ENCODE data around the gene EFNA1. TPM values are rescaled to one million over a fixed set of nuclear protein-coding genes. Genes with fewer than 3 reads are reported as not detected.

The EFNA1 gene
- total RNA-seq, 4 donors from 2014 or later, result 125 to 235 (median 185) TPM

DNA sequence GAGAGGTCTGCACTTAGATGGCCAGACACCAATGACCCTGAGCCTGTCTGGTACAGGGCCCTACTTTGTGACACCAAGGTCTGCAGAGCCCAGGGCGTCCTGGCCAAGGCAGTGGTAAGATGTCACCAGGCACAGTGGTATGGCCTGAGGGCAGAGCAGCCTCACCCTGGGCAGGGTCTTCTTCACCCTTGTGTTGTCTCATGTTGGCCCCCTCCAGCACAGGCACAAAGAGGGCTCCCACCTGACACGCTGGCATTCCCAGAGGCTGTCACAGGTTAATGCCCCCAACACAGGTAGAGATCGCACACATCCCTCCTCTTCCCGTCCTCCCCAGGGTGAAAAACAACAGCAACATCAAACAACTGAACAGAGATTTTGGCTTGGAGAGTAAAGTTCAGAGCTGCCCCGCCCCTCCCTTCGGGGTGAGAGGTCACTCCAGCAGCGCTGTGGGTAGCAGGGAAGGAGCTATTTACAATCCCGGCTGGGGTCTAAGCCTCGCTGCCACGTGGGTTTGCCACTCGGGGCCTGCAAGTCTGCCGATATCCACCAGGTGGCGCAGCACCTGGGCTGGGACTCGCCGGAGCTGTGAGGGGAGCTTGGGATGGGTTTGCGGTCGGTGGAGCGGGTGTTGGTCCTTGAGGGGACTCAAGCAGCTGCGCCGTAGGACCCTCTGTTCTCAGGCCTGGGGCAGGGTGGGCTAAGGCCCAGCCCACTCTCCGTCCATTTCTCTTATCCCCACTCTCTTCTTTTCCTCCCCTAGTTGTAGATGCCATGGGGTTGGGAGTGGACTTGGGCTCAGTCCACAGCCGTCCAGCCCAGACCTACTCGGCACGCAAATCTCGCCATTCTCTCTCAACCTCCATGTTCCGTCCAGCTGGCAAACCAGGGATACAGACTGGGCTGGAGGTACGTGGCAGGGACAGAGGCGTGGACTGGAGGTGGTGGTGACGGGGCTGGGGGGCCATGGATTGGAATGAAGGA lies 36.3 kb upstream of the EFNA1 start:
- intact Hi-C loops (cut with DNase I; ENCODE audit: low total_unique reads), result loop anchor here (2.0 kb wide), 1 partner anchor 77 kb away; no protein-coding TSS in a partner anchor
- 16 to 22% methylated on average over 27 to 29 of the region's 29 CpGs for WGBS, 2 donors
- TF ChIP-seq POLR2A (IDR thresholded peaks at IDR 0.05) (no peak), CTCF (IDR thresholded peaks at IDR 0.05) (peak in 1 of 3 donors; percentile 78)
- no peak overlapping the region for H3K4me3 ChIP-seq (ENCODE audit: low read depth, poor library complexity, severe bottlenecking)
- peak; percentile 66 to 95 for DNase-seq (ENCODE audit: low spot score in 2 of 2)

DNA sequence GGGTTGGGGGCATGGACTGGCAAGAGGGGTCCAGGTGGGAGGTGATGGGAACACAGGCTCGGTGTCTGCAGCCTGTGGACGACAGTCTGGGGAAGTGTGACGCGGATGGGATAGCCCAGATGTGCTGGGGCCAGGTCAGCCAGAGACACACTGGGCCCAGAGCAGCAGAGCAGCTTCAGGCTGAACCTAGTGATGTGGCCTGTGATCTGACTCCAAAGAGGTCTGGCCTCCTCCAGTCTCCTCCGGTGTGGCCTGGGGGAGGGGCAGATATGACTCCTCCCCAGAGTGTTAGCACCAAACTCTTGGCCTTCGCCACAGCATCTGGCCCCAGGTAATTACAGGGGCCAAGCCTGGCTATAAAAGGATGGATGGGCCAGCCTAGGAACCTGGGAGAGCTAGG lies 35.5 kb upstream of the EFNA1 start:
- TF ChIP-seq POLR2A (IDR thresholded peaks at IDR 0.05) (no peak), CTCF (IDR thresholded peaks at IDR 0.05) (no peak)
- no peak for DNase-seq (ENCODE audit: low spot score in 2 of 2)
- no peak overlapping the region for H3K4me3 ChIP-seq (ENCODE audit: low read depth, poor library complexity, severe bottlenecking)
- intact Hi-C loops (cut with DNase I; ENCODE audit: low total_unique reads), result no loop called here
- 76 to 90% methylated on average over 5 to 6 of the region's 6 CpGs for WGBS, 2 donors

DNA sequence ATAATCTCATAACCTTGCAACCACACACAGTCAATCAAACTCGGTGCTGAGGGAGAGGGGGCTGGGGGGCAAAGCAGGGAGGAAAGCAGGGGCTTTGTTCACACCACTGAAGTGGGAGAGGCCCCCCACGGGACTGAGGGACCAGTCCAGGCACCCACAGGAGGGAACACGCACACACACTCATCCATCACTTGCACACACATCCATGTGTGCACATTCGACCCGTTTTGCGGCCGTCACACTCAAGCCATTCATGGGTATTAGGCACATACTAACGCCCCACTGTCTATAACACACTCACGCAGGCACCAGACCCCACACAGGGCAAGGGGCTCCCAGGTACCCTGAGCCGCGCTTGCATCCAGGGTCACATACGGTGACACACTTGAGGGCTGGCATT lies 35.0 kb upstream of the EFNA1 start:
- DNase-seq (ENCODE audit: low spot score in 2 of 2), result no peak
- TF ChIP-seq CTCF (IDR thresholded peaks at IDR 0.05) (no peak), POLR2A (IDR thresholded peaks at IDR 0.05) (no peak)
- intact Hi-C loops (cut with DNase I; ENCODE audit: low total_unique reads), result no loop called here
- WGBS, 2 donors, result 85 to 87% methylated on average over 12 of the region's 12 CpGs
- H3K4me3 ChIP-seq (ENCODE audit: low read depth, poor library complexity, severe bottlenecking), result no peak overlapping the region

- WGBS, 2 donors, result 7 to 9% methylated on average over 13 of the region's 13 CpGs
- no peak for DNase-seq (ENCODE audit: low spot score in 2 of 2)
- intact Hi-C loops (cut with DNase I; ENCODE audit: low total_unique reads), result no loop called here
- no peak for TF ChIP-seq POLR2A (IDR thresholded peaks at IDR 0.05)
- H3K4me3 ChIP-seq (ENCODE audit: low read depth, poor library complexity, severe bottlenecking), result no peak overlapping the region
Observed at GRCh38 chr1:155093911-155094621, 33.6 kb upstream of the EFNA1 start.

DNA sequence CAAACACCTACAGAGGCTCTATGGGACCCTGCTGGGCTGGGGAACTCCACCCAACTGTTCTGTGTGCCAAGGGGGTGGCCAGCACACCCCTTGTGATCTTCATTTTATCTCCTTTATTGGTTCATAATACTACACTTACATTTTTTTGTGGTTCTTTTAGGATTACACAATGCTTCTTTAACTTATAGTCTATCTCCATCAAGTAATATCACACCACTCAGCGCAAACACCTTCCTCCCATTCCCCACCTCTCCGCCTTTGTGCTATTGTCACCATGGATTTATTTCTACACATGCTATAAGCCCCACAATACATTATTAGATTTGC lies 33.1 kb upstream of the EFNA1 start:
- intact Hi-C loops (cut with DNase I; ENCODE audit: low total_unique reads), result no loop called here
- DNase-seq (ENCODE audit: low spot score in 2 of 2), result no peak
- TF ChIP-seq POLR2A (IDR thresholded peaks at IDR 0.05), result no peak
- TF ChIP-seq CTCF (IDR thresholded peaks at IDR 0.05), result no peak
- no peak overlapping the region for H3K4me3 ChIP-seq (ENCODE audit: low read depth, poor library complexity, severe bottlenecking)
- 73 to 79% methylated on average over 2 of the region's 2 CpGs for WGBS, 2 donors

DNA sequence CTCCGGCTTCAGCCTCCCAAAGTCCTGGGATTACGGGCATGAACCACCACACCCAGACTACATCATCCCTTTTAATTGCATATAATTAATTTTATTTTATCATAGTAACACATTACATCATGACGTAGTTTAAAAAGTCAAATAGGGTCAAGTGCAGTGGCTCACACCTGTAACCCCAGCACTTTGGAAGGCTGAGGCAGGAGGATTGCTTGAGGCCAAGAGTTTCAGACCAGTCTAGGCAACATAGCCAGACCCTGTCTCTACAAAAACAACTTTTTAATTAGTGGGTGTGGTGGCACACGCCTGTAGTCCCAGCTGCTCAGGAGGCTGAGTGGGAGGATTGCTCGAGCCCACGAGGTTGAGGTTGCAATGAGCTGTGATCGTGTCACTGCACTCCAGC lies 28.3 kb upstream of the EFNA1 start:
- 78 to 83% methylated on average over 7 of the region's 7 CpGs for WGBS, 2 donors
- no peak for DNase-seq (ENCODE audit: low spot score in 2 of 2)
- H3K4me3 ChIP-seq (ENCODE audit: low read depth, poor library complexity, severe bottlenecking), result no peak overlapping the region
- intact Hi-C loops (cut with DNase I; ENCODE audit: low total_unique reads), result no loop called here
- TF ChIP-seq POLR2A (IDR thresholded peaks at IDR 0.05), result no peak
- no peak for TF ChIP-seq CTCF (IDR thresholded peaks at IDR 0.05)
